ENCODE measurements around the gene ATF7.

Gene ATF7

GRCh38 chr12:53524476-53524875 is 101.7 kb downstream of the ATF7 start:
- TF ChIP-seq OSR1 (CRISPR knock-in tag; IDR thresholded peaks at IDR 0.05) (no peak), ZFP30 (CRISPR knock-in tag; IDR thresholded peaks at IDR 0.05) (no peak), TOX (CRISPR knock-in tag; IDR thresholded peaks at IDR 0.05; ENCODE audit: borderline replicate concordance) (no peak), GLIS3 (CRISPR knock-in tag; IDR thresholded peaks at IDR 0.05) (no peak), CREB5 (CRISPR knock-in tag; IDR thresholded peaks at IDR 0.05; ENCODE audit: low read depth) (no peak), PATZ1 (CRISPR knock-in tag; IDR thresholded peaks at IDR 0.05; ENCODE audit: borderline replicate concordance) (no peak), POU6F1 (CRISPR knock-in tag; IDR thresholded peaks at IDR 0.05; ENCODE audit: borderline replicate concordance, low read depth) (no peak), ZNF8 (CRISPR knock-in tag; IDR thresholded peaks at IDR 0.05) (no peak), ZNF565 (CRISPR knock-in tag; conservative IDR thresholded peaks at IDR 0.05; ENCODE audit: low read depth) (no peak), SNAI2 (CRISPR knock-in tag; IDR thresholded peaks at IDR 0.05) (no peak), TSHZ2 (CRISPR knock-in tag; IDR thresholded peaks at IDR 0.05) (no peak), RARB (CRISPR knock-in tag; IDR thresholded peaks at IDR 0.05) (no peak), TCF4 (CRISPR knock-in tag; IDR thresholded peaks at IDR 0.05; ENCODE audit: borderline replicate concordance) (no peak), ZNF70 (CRISPR knock-in tag; IDR thresholded peaks at IDR 0.05) (no peak)
- no peak for ATAC-seq

GRCh38 chr12:53523131-53523530 is 103.1 kb downstream of the ATF7 start:
- TF ChIP-seq ZNF70 (CRISPR knock-in tag; IDR thresholded peaks at IDR 0.05) (no peak), ZFP30 (CRISPR knock-in tag; IDR thresholded peaks at IDR 0.05) (no peak), SNAI2 (CRISPR knock-in tag; IDR thresholded peaks at IDR 0.05) (no peak), RARB (CRISPR knock-in tag; IDR thresholded peaks at IDR 0.05) (no peak), ESRRG (CRISPR knock-in tag; IDR thresholded peaks at IDR 0.05) (no peak), ZNF565 (CRISPR knock-in tag; conservative IDR thresholded peaks at IDR 0.05; ENCODE audit: low read depth) (no peak), GLIS3 (CRISPR knock-in tag; IDR thresholded peaks at IDR 0.05) (no peak)
- no peak for ATAC-seq

- no peak for ATAC-seq
- TF ChIP-seq SNAI2 (CRISPR knock-in tag; IDR thresholded peaks at IDR 0.05) (no peak), ESRRG (CRISPR knock-in tag; IDR thresholded peaks at IDR 0.05) (no peak), ZNF8 (CRISPR knock-in tag; IDR thresholded peaks at IDR 0.05) (no peak), CSDC2 (CRISPR knock-in tag; IDR thresholded peaks at IDR 0.05) (no peak), ARNTL (CRISPR knock-in tag; IDR thresholded peaks at IDR 0.05; ENCODE audit: borderline replicate concordance, low read depth) (no peak), CREB5 (CRISPR knock-in tag; IDR thresholded peaks at IDR 0.05; ENCODE audit: low read depth) (no peak), CSRNP3 (CRISPR knock-in tag; IDR thresholded peaks at IDR 0.05) (no peak), ZFP30 (CRISPR knock-in tag; IDR thresholded peaks at IDR 0.05) (no peak), PATZ1 (CRISPR knock-in tag; IDR thresholded peaks at IDR 0.05; ENCODE audit: borderline replicate concordance) (no peak), TCF4 (CRISPR knock-in tag; IDR thresholded peaks at IDR 0.05; ENCODE audit: borderline replicate concordance) (no peak), GLIS3 (CRISPR knock-in tag; IDR thresholded peaks at IDR 0.05) (no peak), ZNF70 (CRISPR knock-in tag; IDR thresholded peaks at IDR 0.05) (no peak), RARB (CRISPR knock-in tag; IDR thresholded peaks at IDR 0.05) (no peak), POU6F1 (CRISPR knock-in tag; IDR thresholded peaks at IDR 0.05; ENCODE audit: borderline replicate concordance, low read depth) (no peak), OSR1 (CRISPR knock-in tag; IDR thresholded peaks at IDR 0.05) (no peak)
These were observed 107.8 kb downstream of the ATF7 start for GRCh38 chr12:53518381-53518780.
